Sigmoid colon (tissue), 7 donors: ENCODE data around the gene LPAR3. TPM values are rescaled to one million over a fixed set of nuclear protein-coding genes. Genes with fewer than 3 reads are reported as not detected.

Source experiments
- DNase-seq: peaks from one replicate; pipeline ENCODE4 v3.0.0-alpha.2; 2019
- H3K27ac ChIP-seq, 4 donors: fragments of 200-600 bp; sonication (generic); one replicate each; pipeline ENCODE4 v1.5.1; 2016 to 2019; ENCODE audit warnings: mild to moderate bottlenecking in 1 of 4
- H3K27me3 ChIP-seq, 3 donors: fragments of 200-600 bp; sonication (generic); one replicate each; pipeline ENCODE4 v1.5.1; 2019; ENCODE audit warnings: mild to moderate bottlenecking in 1 of 3
- H3K36me3 ChIP-seq, 4 donors: fragments of 200-600 bp; sonication (generic); one replicate each; pipeline ENCODE4 v1.5.1; 2016 to 2019
- H3K4me1 ChIP-seq, 4 donors: fragments of 200-600 bp; sonication (generic); one replicate each; pipeline ENCODE4 v1.5.1; 2017 to 2019
- H3K4me3 ChIP-seq, 4 donors: fragments of 200-600 bp; sonication (generic); one replicate each; pipeline ENCODE4 v1.5.1; 2017 to 2019; ENCODE audit warnings: mild to moderate bottlenecking in 2 of 4, moderate library complexity in 1 of 4
- H3K9me3 ChIP-seq, 4 donors: fragments of 200-600 bp in 3 of 4; sonication (generic) in 3 of 4; one replicate each; pipeline versions ENCODE4 v1.5.1 to v1.6.1; 2013 to 2019
- EP300 ChIP-seq, 4 donors: sonication (generic); formaldehyde crosslinking; IDR thresholded peaks; one replicate each; pipeline ENCODE4 v1.6.1; 2017; ENCODE audit warnings: antibody characterized with exemption in 4 of 4
- POLR2A ChIP-seq, 2 donors: fragments of 450-650 bp; IDR thresholded peaks; one replicate each; pipeline ENCODE4 v1.6.1; 2016; ENCODE audit warnings: antibody characterized with exemption in 2 of 2, mild to moderate bottlenecking in 2 of 2, moderate library complexity in 2 of 2
- POLR2AphosphoS5 ChIP-seq, 4 donors: sonication (generic); formaldehyde crosslinking; IDR thresholded peaks; one replicate each; pipeline ENCODE4 v1.6.1; 2017; ENCODE audit warnings: antibody characterized with exemption in 4 of 4
- WGBS, 2 donors: extraction: QIAGEN DNeasy Blood & Tissue Kit; methylation state at CpG; one replicate each; pipeline ENCODE4 v1.1.7; 2013; 5-methylcytosine and 5-hydroxymethylcytosine counted together
- intact Hi-C: fragments of 100-400 bp; cut with DNase I; formaldehyde crosslinking; loops from one replicate; pipeline ENCODE4 v1.15.1; 2023
- polyA plus RNA-seq, 3 donors: library from polyadenylated mRNA; stranded (reverse); fragments of 200-250 nt; gene quantifications; one replicate each; pipeline ENCODE4 v1.2.3, GENCODE V29; 2013
- total RNA-seq, 4 donors: library from RNA; depleted of rRNA; stranded (reverse); fragments of >200 nt; gene quantifications; one replicate each; pipeline ENCODE4 v1.1.0, GENCODE V29; 2016
- TF ChIP-seq, protein P1 (sequence below), 4 experiments: fragments of 450-650 bp in 3 of 4; fragments of 200-600 bp in 1 of 4; IDR thresholded peaks; one replicate each; pipeline ENCODE4 v1.5.1; 2016 to 2019; ENCODE audit warnings: antibody characterized with exemption in 4 of 4, mild to moderate bottlenecking in 3 of 4, moderate library complexity in 2 of 4
- donor health status: healthy with polysubstance abuse.
- donor health status: Bipolar disorder and iron deficiency.
- donor health status: healthy.

LPAR3 gene
- total and polyA plus RNA-seq, 7 donors: 0.23 to 1.4 (median 0.60) TPM; not detected in 4

DNA sequence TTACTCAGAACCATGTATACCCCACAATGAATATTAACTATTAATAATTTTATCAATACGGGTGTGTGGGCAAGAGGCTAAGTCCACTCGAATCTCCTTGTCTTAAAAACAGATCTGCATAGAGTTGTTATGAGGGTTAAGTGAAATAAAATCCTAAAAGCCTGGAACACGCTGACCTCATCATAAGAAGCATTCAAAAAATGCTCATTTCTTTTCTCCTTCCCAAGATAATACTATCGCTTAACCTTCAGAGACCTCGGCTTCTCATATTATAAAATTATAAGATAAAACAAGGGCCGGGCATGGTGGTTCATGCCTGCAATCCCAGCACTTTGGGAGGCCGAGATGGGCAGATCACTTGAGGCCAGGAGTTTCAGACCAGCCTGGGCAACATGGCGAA is 35.1 kb downstream of the LPAR3 start:
- Histone ChIP-seq H3K4me1 (no peaks in the 10 kb centered on the region), H3K4me3 (no peak overlapping the region), H3K36me3 (no peaks in the 10 kb centered on the region), H3K27me3 (no peaks in the 10 kb centered on the region), H3K27ac (no peak overlapping the region), H3K9me3 (no peaks in the 10 kb centered on the region)
- TF ChIP-seq POLR2A (IDR thresholded peaks at IDR 0.05): no peak
- TF ChIP-seq, protein P1, sequence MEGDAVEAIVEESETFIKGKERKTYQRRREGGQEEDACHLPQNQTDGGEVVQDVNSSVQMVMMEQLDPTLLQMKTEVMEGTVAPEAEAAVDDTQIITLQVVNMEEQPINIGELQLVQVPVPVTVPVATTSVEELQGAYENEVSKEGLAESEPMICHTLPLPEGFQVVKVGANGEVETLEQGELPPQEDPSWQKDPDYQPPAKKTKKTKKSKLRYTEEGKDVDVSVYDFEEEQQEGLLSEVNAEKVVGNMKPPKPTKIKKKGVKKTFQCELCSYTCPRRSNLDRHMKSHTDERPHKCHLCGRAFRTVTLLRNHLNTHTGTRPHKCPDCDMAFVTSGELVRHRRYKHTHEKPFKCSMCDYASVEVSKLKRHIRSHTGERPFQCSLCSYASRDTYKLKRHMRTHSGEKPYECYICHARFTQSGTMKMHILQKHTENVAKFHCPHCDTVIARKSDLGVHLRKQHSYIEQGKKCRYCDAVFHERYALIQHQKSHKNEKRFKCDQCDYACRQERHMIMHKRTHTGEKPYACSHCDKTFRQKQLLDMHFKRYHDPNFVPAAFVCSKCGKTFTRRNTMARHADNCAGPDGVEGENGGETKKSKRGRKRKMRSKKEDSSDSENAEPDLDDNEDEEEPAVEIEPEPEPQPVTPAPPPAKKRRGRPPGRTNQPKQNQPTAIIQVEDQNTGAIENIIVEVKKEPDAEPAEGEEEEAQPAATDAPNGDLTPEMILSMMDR (IDR thresholded peaks at IDR 0.05): no peak
- WGBS, 2 donors: 94 to 97% methylated on average over 8 of the region's 8 CpGs
- DNase-seq: no peak
- intact Hi-C loops: no loop called here

DNA sequence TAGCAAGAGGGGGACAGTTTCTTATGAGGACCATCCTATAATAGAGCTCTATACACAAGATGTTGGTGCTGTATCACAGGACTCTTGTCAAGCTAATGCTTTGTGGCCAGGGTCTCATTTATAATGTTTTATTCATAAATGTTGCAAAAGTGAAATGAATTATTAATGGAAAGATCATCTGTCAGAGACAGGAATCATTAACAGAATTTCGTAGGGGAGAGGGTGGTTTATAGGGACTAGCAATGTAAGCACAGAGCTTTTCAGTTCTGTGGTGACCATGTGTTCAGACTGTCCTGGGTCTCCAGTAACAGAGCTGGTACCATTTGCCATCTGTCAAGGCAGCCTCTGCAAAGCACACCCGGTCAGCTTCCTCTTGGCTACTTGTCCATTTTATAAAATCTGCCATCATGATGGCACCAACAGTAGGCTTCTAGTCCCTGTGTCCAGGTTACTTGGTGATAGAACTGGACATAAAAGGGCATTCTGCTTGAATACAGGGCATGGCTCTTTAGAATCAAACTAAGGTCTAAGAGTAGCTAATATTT is 36.2 kb downstream of the LPAR3 start:
- Histone ChIP-seq H3K9me3 (no peaks in the 10 kb centered on the region), H3K4me3 (no peak overlapping the region), H3K4me1 (no peaks in the 10 kb centered on the region), H3K27ac (no peak overlapping the region), H3K36me3 (no peaks in the 10 kb centered on the region), H3K27me3 (no peaks in the 10 kb centered on the region)
- WGBS, 2 donors: 79 to 81% methylated on average over 2 of the region's 2 CpGs
- TF ChIP-seq POLR2AphosphoS5 (IDR thresholded peaks at IDR 0.05): no peak
- no peak for TF ChIP-seq POLR2A (IDR thresholded peaks at IDR 0.05)
- TF ChIP-seq EP300 (IDR thresholded peaks at IDR 0.05): no peak
- TF ChIP-seq, protein P1 (IDR thresholded peaks at IDR 0.05): no peak
- intact Hi-C loops: no loop called here
- DNase-seq: no peak

DNA sequence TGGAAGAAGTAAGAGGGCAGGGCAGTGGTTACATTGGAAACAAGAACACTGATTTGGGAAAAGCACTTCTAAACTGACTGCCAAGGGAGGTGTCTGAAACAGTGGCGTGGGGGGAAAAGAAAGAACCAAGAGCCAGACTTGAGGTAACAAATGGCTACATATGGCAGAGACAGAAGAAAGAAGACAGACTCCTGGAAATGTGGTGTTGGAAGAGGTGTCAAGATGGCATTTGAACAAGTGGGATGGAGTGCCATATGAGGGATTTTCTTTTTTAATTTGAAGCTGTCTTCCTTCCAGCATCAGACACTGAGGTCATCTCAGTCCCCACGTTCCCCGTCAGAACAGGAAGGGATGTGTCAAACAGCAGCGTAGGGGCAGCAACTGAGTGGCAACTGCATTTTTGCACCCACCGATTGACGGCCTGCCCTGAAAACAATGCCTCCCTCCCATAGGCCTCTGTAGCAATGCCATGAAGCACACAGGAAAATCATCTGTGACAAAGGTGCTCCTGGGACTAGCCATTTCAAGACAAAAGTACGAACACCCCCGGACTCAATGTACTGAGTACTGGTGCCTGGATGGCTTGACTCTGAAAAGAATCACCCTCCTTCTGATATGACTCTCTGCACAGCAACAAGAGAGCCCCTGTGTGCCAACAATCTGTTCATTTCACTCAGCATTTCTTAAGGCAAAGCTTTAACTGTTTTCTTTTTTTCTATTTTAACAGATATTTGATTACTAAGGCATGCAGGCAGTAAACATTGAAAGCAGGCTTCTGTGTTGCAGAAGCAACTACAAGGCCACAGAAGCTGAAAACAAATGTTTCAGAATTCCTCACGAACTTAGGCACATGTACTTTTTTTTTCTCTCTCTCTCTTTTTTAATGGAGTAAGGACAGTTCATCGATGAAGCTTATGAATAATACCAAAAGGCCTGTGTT is 37.0 kb downstream of the LPAR3 start:
- H3K27ac ChIP-seq: no peak overlapping the region
- no peaks in the 10 kb centered on the region for H3K4me1 ChIP-seq
- no peaks in the 10 kb centered on the region for H3K36me3 ChIP-seq
- 80 to 90% methylated on average over 10 of the region's 10 CpGs for WGBS, 2 donors
- DNase-seq: no peak
- H3K27me3 ChIP-seq: no peaks in the 10 kb centered on the region
- no peak overlapping the region for H3K4me3 ChIP-seq
- no peaks in the 10 kb centered on the region for H3K9me3 ChIP-seq
- intact Hi-C loops: no loop called here
- TF ChIP-seq POLR2A (IDR thresholded peaks at IDR 0.05) (no peak), POLR2AphosphoS5 (IDR thresholded peaks at IDR 0.05) (no peak), EP300 (IDR thresholded peaks at IDR 0.05) (no peak)
- TF ChIP-seq, protein P1 (IDR thresholded peaks at IDR 0.05): no peak

DNA sequence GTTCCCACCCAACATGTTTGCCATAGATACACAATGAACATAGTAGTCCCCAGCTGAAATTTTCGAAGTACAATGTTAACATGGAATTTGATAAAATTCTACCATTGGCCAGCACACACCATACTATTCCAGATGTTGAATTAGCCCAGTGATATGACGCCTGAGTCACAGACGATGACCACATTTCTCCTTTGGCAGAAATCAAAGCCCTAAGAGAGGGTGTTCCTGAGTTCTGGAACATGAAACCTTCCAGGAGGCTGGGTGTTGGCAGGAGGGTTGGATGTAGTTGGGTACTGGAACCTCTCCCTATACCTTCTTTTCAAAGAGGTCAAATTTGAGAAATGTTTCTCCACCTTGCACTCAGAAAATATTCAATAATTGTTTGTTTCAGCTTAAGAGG is 37.8 kb downstream of the LPAR3 start:
- TF ChIP-seq POLR2A (IDR thresholded peaks at IDR 0.05): no peak
- TF ChIP-seq POLR2AphosphoS5 (IDR thresholded peaks at IDR 0.05): no peak
- no peak for TF ChIP-seq EP300 (IDR thresholded peaks at IDR 0.05)
- TF ChIP-seq, protein P1 (IDR thresholded peaks at IDR 0.05): no peak
- H3K4me3 ChIP-seq: no peak overlapping the region
- intact Hi-C loops: no loop called here

More for the DNA sequence above, 37.8 kb downstream of the LPAR3 start:
- H3K9me3 ChIP-seq: no peaks in the 10 kb centered on the region
- H3K4me1 ChIP-seq: no peaks in the 10 kb centered on the region
- H3K36me3 ChIP-seq: no peaks in the 10 kb centered on the region
- H3K27ac ChIP-seq: no peak overlapping the region
- DNase-seq: no peak
- WGBS, 2 donors: 90 to 96% methylated on average over 3 of the region's 3 CpGs
- no peaks in the 10 kb centered on the region for H3K27me3 ChIP-seq
